Effector memory CD8-positive, alpha-beta T cell (primary cell): Measurements from ENCODE around the gene C11orf54.
A peak's percentile ranks its signal among the peaks of the same experiment; 100 is the strongest.
"Not testable (repeated sequence)": the region's sequence is repeated elsewhere in the genome, so short reads cannot be mapped to it uniquely, and the experiment has no call there.

ENCODE experiments used
- ATAC-seq: fragments of 150-1000 bp; cut with Tn5 transposase; replicated peaks from 2 replicates; pipeline ENCODE4 v1.10.0; 2021; ENCODE audit warnings: mild to moderate bottlenecking, moderate library complexity
- DNase-seq, 3 experiments: peaks; one replicate each; pipeline ENCODE4 v3.0.0; 2021
- H3K27ac Mint-ChIP-seq, 2 donors: one replicate each; pipeline ENCODE4 v1.8.0; 2022; ENCODE audit warnings: mild to moderate bottlenecking in 2 of 2, mixed read lengths in 2 of 2, moderate library complexity in 2 of 2
- H3K27me3 Mint-ChIP-seq, 2 donors: one replicate each; pipeline ENCODE4 v1.8.0; 2022; ENCODE audit warnings: mixed read lengths in 2 of 2
- H3K36me3 Mint-ChIP-seq: one replicate; pipeline ENCODE4 v1.8.0; 2022; ENCODE audit warnings: mild to moderate bottlenecking, moderate library complexity, mixed read lengths; ENCODE audit not compliant: insufficient read depth
- H3K4me1 Mint-ChIP-seq, 2 donors: one replicate each; pipeline ENCODE4 v1.8.0; 2022; ENCODE audit warnings: low read depth in 2 of 2, mixed read lengths in 2 of 2
- H3K4me3 Mint-ChIP-seq, 2 donors: one replicate each; pipeline ENCODE4 v1.8.0; 2022; ENCODE audit warnings: mild to moderate bottlenecking in 2 of 2, mixed read lengths in 2 of 2, moderate library complexity in 2 of 2
- H3K9me3 Mint-ChIP-seq, 2 donors: one replicate each; pipeline ENCODE4 v1.8.0; 2022; ENCODE audit warnings: mixed read lengths in 2 of 2

The C11orf54 gene

GRCh38 chr11:93740031-93740729 lies 1.3 kb upstream of the C11orf54 start:
- H3K36me3 Mint-ChIP-seq: peaks cover 75% of the 10 kb centered on the region
- ATAC-seq: no peak
- H3K27me3 Mint-ChIP-seq: no peaks in the 10 kb centered on the region
- H3K27ac Mint-ChIP-seq: peak overlapping the region; percentile 98 to 100
- peaks cover 49 to 58% of the 10 kb centered on the region in 2 donors for H3K4me1 Mint-ChIP-seq
- DNase-seq: no peak
- H3K4me3 Mint-ChIP-seq: peak overlapping the region; percentile 96 to 98
- no peaks in the 10 kb centered on the region for H3K9me3 Mint-ChIP-seq

- H3K27ac Mint-ChIP-seq: peak overlapping the region; percentile 98 to 100
- H3K4me3 Mint-ChIP-seq: peak overlapping the region; percentile 96 to 98
- peak; percentile 53 to 64 (median 59) for DNase-seq
- ATAC-seq: peak; percentile 62
- peaks cover 46 to 56% of the 10 kb centered on the region in 2 donors for H3K4me1 Mint-ChIP-seq
- H3K27me3 Mint-ChIP-seq: no peaks in the 10 kb centered on the region
- no peaks in the 10 kb centered on the region for H3K9me3 Mint-ChIP-seq
- H3K36me3 Mint-ChIP-seq: peaks cover 69% of the 10 kb centered on the region
Observed at GRCh38 chr11:93740730-93741093, 760 bp upstream of the C11orf54 start.

GRCh38 chr11:93741882-93742226 lies 382 bp downstream of the C11orf54 start:
- Mint-ChIP-seq H3K4me3 (peak overlapping the region; percentile 96 to 98), H3K27ac (peak overlapping the region; percentile 98 to 100), H3K4me1 (peaks cover 41 to 49% of the 10 kb centered on the region in 2 donors), H3K27me3 (no peaks in the 10 kb centered on the region), H3K36me3 (peaks cover 58% of the 10 kb centered on the region), H3K9me3 (no peaks in the 10 kb centered on the region)
- ATAC-seq (no peak), DNase-seq (no peak)

GRCh38 chr11:93743291-93743690 lies 1.8 kb downstream of the C11orf54 start:
- DNase-seq (no peak), ATAC-seq (no peak)
- Mint-ChIP-seq H3K4me3 (peak overlapping the region; percentile 68 to 98), H3K9me3 (no peaks in the 10 kb centered on the region), H3K27ac (peak overlapping the region in 1 of 2 donors; percentile 100), H3K4me1 (peaks cover 29 to 37% of the 10 kb centered on the region in 2 donors), H3K27me3 (no peaks in the 10 kb centered on the region), H3K36me3 (peaks cover 47% of the 10 kb centered on the region)

GRCh38 chr11:93744669-93745004 lies 3.2 kb downstream of the C11orf54 start:
- Mint-ChIP-seq H3K27ac (no peak overlapping the region), H3K9me3 (no peaks in the 10 kb centered on the region), H3K36me3 (peaks cover 34% of the 10 kb centered on the region), H3K4me3 (no peak overlapping the region), H3K4me1 (peaks cover 17 to 23% of the 10 kb centered on the region in 2 donors), H3K27me3 (no peaks in the 10 kb centered on the region)
- no peak for ATAC-seq
- no peak for DNase-seq

- H3K4me3 Mint-ChIP-seq, H3K9me3 Mint-ChIP-seq, H3K27me3 Mint-ChIP-seq, ATAC-seq, DNase-seq, H3K27ac Mint-ChIP-seq: not testable (repeated sequence)
- Mint-ChIP-seq H3K4me1 (peaks cover 12 to 18% of the 10 kb centered on the region in 2 donors), H3K36me3 (peaks cover 29% of the 10 kb centered on the region)
Observed at GRCh38 chr11:93745005-93745755, 3.7 kb downstream of the C11orf54 start.

GRCh38 chr11:93746101-93746500 lies 4.6 kb downstream of the C11orf54 start:
- Mint-ChIP-seq H3K9me3 (no peaks in the 10 kb centered on the region), H3K4me1 (peaks cover 6 to 8% of the 10 kb centered on the region in 2 donors), H3K27ac (no peak overlapping the region), H3K27me3 (no peaks in the 10 kb centered on the region), H3K36me3 (peaks cover 20% of the 10 kb centered on the region), H3K4me3 (no peak overlapping the region)
- DNase-seq (no peak), ATAC-seq (no peak)

- no peak for ATAC-seq
- Mint-ChIP-seq H3K27ac (no peak overlapping the region), H3K4me3 (no peak overlapping the region), H3K4me1 (peaks cover 2 to 8% of the 10 kb centered on the region in 2 donors), H3K27me3 (no peaks in the 10 kb centered on the region), H3K9me3 (no peaks in the 10 kb centered on the region), H3K36me3 (peaks cover 9% of the 10 kb centered on the region)
- no peak for DNase-seq
Observed at GRCh38 chr11:93747122-93747521, 5.7 kb downstream of the C11orf54 start.

GRCh38 chr11:93751001-93751400 lies 9.5 kb downstream of the C11orf54 start:
- ATAC-seq (no peak), DNase-seq (no peak)
- Mint-ChIP-seq H3K27ac (no peak overlapping the region), H3K4me3 (no peak overlapping the region), H3K9me3 (no peaks in the 10 kb centered on the region), H3K4me1 (peaks cover 0 to 3% of the 10 kb centered on the region in 2 donors), H3K27me3 (no peaks in the 10 kb centered on the region), H3K36me3 (peaks cover 16% of the 10 kb centered on the region)

- Mint-ChIP-seq H3K27ac (no peak overlapping the region), H3K4me1 (no peaks in the 10 kb centered on the region), H3K9me3 (no peaks in the 10 kb centered on the region), H3K36me3 (peaks cover 28% of the 10 kb centered on the region), H3K4me3 (no peak overlapping the region), H3K27me3 (no peaks in the 10 kb centered on the region)
- DNase-seq (no peak), ATAC-seq (no peak)
Observed at GRCh38 chr11:93753241-93753640, 11.8 kb downstream of the C11orf54 start.

GRCh38 chr11:93756748-93757147 lies 15.3 kb downstream of the C11orf54 start:
- H3K9me3 Mint-ChIP-seq: no peaks in the 10 kb centered on the region
- DNase-seq (no peak), ATAC-seq (no peak)
- H3K4me3 Mint-ChIP-seq: no peak overlapping the region
- H3K36me3 Mint-ChIP-seq: peaks cover 48% of the 10 kb centered on the region
- H3K27ac Mint-ChIP-seq: no peak overlapping the region
- H3K27me3 Mint-ChIP-seq: no peaks in the 10 kb centered on the region
- H3K4me1 Mint-ChIP-seq: no peaks in the 10 kb centered on the region

- ATAC-seq (no peak), DNase-seq (no peak)
- Mint-ChIP-seq H3K27me3 (no peaks in the 10 kb centered on the region), H3K36me3 (peaks cover 48% of the 10 kb centered on the region), H3K4me1 (no peaks in the 10 kb centered on the region), H3K4me3 (no peak overlapping the region), H3K27ac (no peak overlapping the region), H3K9me3 (no peaks in the 10 kb centered on the region)
Observed at GRCh38 chr11:93757301-93757700, 15.8 kb downstream of the C11orf54 start.

- Mint-ChIP-seq H3K36me3 (peaks cover 48% of the 10 kb centered on the region), H3K27ac (no peak overlapping the region), H3K9me3 (no peaks in the 10 kb centered on the region), H3K27me3 (no peaks in the 10 kb centered on the region), H3K4me1 (no peaks in the 10 kb centered on the region), H3K4me3 (no peak overlapping the region)
- no peak for ATAC-seq
- no peak for DNase-seq
Observed at GRCh38 chr11:93757924-93758865, 16.7 kb downstream of the C11orf54 start.
